Measurements from ENCODE around the gene ZNF443.
"Not testable (repeated sequence)": the region's sequence is repeated elsewhere in the genome, so short reads cannot be mapped to it uniquely, and the experiment has no call there.

ZNF443 gene

GRCh38 chr19:12425888-12426274, 14.9 kb downstream of the ZNF443 start:
- intact Hi-C loops (cut with DNase I): no loop called here

GRCh38 chr19:12425236-12425887, 15.5 kb downstream of the ZNF443 start:
- DNase-seq: no peak
- intact Hi-C loops (cut with DNase I): no loop called here

More at GRCh38 chr19:12425888-12426274, 14.9 kb downstream of the ZNF443 start:
- DNase-seq: no peak

GRCh38 chr19:12417273-12417672, 23.5 kb downstream of the ZNF443 start:
- intact Hi-C loops (cut with DNase I): not testable (repeated sequence)

GRCh38 chr19:12411893-12412292, 28.9 kb downstream of the ZNF443 start:
- intact Hi-C loops (cut with DNase I): no loop called here
- DNase-seq: no peak

More at GRCh38 chr19:12417273-12417672, 23.5 kb downstream of the ZNF443 start:
- DNase-seq: not testable (repeated sequence)

- intact Hi-C loops (cut with DNase I): no loop called here
- DNase-seq: peak; percentile 95 to 100 (median 99)
Measured at GRCh38 chr19:12400633-12401502, 40.0 kb downstream of the ZNF443 start, which contains the start of gene ZNF799. Gene ZNF799, minus strand, starts transcription at chr19:12401271. Its CDS starts 201 bp downstream, at chr19:12401070.

GRCh38 chr19:12399901-12400632, 40.8 kb downstream of the ZNF443 start:
- DNase-seq: peak in 33 of 42 donors; percentile 1 to 49 (median 19)
- intact Hi-C loops (cut with DNase I): not testable (repeated sequence)

GRCh38 chr19:12391148-12391547, 49.7 kb downstream of the ZNF443 start:
- intact Hi-C loops (cut with DNase I); DNase-seq: not testable (repeated sequence)

- DNase-seq; intact Hi-C loops (cut with DNase I): not testable (repeated sequence)
Measured at GRCh38 chr19:12386365-12386764, 54.5 kb downstream of the ZNF443 start.

GRCh38 chr19:12380444-12380737, 60.4 kb downstream of the ZNF443 start:
- intact Hi-C loops (cut with DNase I): no loop called here
- no peak for DNase-seq

GRCh38 chr19:12379732-12380443, 60.9 kb downstream of the ZNF443 start:
- intact Hi-C loops (cut with DNase I): no loop called here
- DNase-seq: no peak

Data from head of caudate nucleus (tissue), 42 donors.